K562 (cell line): ENCODE data around the gene SHE.
A peak's percentile ranks its signal among the peaks of the same experiment; 100 is the strongest.

ENCODE experiments used
- ARID4B ChIP-seq: sonication (generic); formaldehyde crosslinking; IDR thresholded peaks from 2 replicates; pipeline ENCODE4 v1.8.0; 2022; ENCODE audit warnings: mild to moderate bottlenecking, missing genetic modification reagents
- E2F4 ChIP-seq: sonication (generic); formaldehyde crosslinking; IDR thresholded peaks from 2 replicates; pipeline ENCODE4 v1.8.0; 2022; ENCODE audit warnings: mild to moderate bottlenecking, low read depth, missing genetic modification reagents
- HDAC2 ChIP-seq: fragments of 450-650 bp; IDR thresholded peaks from 2 replicates; pipeline ENCODE4 v1.6.1; 2016; ENCODE audit warnings: mild to moderate bottlenecking
- ILK ChIP-seq: fragments of 450-650 bp; IDR thresholded peaks from 2 replicates; pipeline ENCODE4 v1.6.1; 2016; ENCODE audit warnings: missing genetic modification characterization, low read depth, mild to moderate bottlenecking, missing compliant biosample characterization, moderate library complexity, borderline replicate concordance
- POLR2A ChIP-seq: fragments of 450-650 bp; conservative IDR thresholded peaks from 2 replicates; pipeline ENCODE4 v1.6.1; 2016
- ZNF318 ChIP-seq, 2 experiments: fragments of 450-650 bp; IDR thresholded peaks; 2 replicates each; pipeline ENCODE4 v1.6.1; 2016; ENCODE audit warnings: mild to moderate bottlenecking in 2 of 2, borderline replicate concordance in 1 of 2, low read depth in 1 of 2, moderate library complexity in 1 of 2

GRCh38 chr1:154490317-154490716, 11.9 kb downstream of the SHE start:
- TF ChIP-seq HDAC2 (0 out of 2 replicates have a peak, but pooled peaks have one; percentile 32), ILK (tag) (no peak), ARID4B (CRISPR knock-in tag) (no peak), E2F4 (no peak), POLR2A (no peak), ZNF318 (IDR thresholded peaks at IDR 0.05; ENCODE audit: borderline replicate concordance in 1 of 2, low read depth in 1 of 2) (no peak)
